GM12865 (cell line): Measurements from ENCODE around the gene DIAPH2.

ENCODE experiments used
- DNase-seq: peaks from one replicate; pipeline ENCODE4 v3.0.0; 2010; ENCODE audit warnings: low read depth
- H3K4me3 ChIP-seq: 2 replicates; pipeline ENCODE4 v1.5.1; 2011; ENCODE audit warnings: mild to moderate bottlenecking, low read depth, low read length, control low read depth
- CTCF ChIP-seq: IDR thresholded peaks from 2 replicates; pipeline ENCODE4 v1.5.1; 2011; ENCODE audit warnings: low read length, control low read depth, low read depth, inconsistent platforms; ENCODE audit not compliant: insufficient read depth; ENCODE audit errors: missing control alignments

The DIAPH2 gene

GRCh38 chrX:97471071-97471470, 786.4 kb downstream of the DIAPH2 start:
- no peak overlapping the region for H3K4me3 ChIP-seq
- peak; percentile 0 for DNase-seq
- TF ChIP-seq CTCF: no peak

DNA sequence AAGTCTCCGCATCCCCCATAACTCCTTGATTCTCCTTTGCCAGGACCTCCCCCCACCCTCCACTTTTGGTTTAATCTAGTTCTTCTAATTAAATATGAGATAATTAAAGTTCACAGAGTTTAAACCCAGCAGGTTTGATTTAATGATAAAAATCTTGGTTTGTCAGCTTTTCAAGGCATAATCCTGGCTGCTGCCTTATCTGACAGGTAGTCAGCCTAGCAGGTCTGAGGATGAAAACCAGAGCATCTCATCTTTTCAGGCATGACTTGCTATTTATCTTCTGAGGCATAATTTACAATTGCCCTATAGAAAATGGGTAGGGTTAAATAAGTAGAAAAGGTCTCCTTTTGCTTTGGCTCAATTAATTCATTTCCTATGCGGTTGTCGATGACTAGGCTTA, 790.3 kb downstream of the DIAPH2 start:
- no peak for DNase-seq
- TF ChIP-seq CTCF: no peak
- no peak overlapping the region for H3K4me3 ChIP-seq

- no peak for TF ChIP-seq CTCF
- no peak for DNase-seq
- H3K4me3 ChIP-seq: no peak overlapping the region
These were observed 794.7 kb downstream of the DIAPH2 start for GRCh38 chrX:97479106-97479890.

DNA sequence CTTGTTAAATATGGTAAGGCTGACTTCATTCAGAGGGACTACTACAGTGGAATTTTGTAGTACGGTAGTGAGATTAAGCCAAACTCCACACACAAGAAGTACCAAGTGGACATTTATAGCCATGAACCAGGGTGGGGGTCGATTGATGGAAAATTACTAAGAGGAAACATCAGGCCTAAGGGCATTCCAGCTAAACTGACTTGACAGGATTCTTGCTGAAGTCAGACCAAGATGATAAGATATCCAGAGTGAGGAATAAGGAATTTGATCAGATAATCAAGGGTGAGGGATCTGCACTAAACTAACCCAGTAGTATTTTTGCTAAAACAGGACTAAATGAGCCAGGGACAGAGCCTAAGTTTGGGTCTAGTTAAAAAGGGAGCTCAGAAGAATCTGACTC, 796.6 kb downstream of the DIAPH2 start:
- no peak overlapping the region for H3K4me3 ChIP-seq
- DNase-seq: no peak
- no peak for TF ChIP-seq CTCF

GRCh38 chrX:97482666-97483300, 798.1 kb downstream of the DIAPH2 start:
- no peak for DNase-seq
- H3K4me3 ChIP-seq: no peak overlapping the region
- TF ChIP-seq CTCF: no peak

GRCh38 chrX:97490656-97491055, 806.0 kb downstream of the DIAPH2 start:
- no peak for TF ChIP-seq CTCF
- no peak overlapping the region for H3K4me3 ChIP-seq
- no peak for DNase-seq

DNA sequence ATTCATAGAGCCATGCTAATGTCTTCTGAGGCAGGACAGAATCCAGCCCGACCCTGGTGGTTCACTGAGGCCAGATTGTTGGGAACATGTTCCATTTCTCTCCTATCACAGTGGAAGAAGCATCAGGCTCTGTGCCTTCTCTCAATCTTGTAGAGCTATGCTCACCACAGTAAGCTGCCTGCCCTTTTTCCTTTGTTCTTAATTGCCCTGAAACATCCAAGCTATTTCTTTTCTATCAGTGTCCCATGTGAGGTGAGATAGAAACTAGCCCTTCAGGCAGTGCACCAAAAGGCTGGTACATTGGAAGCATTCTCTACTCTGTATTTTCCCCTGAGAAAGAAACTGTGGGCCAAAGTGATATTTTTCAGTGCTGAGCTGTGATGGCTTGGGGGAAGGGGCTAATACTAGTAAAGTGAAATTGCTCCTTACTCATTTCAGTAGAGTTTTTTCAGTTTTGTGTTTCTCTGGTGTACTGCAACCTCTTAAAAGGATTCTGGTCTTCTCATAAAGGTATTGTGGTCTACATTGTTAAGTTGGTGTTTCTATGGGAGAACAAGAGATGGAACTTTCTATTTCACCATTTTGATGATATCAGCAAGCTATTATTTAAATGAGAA, 810.2 kb downstream of the DIAPH2 start:
- no peak overlapping the region for H3K4me3 ChIP-seq
- no peak for TF ChIP-seq CTCF
- peak; percentile 71 for DNase-seq
